K562 (cell line): ENCODE data around the gene BSCL2. TPM values are rescaled to one million over a fixed set of nuclear protein-coding genes. Genes with fewer than 3 reads are reported as not detected.

Source experiments
- ATAC-seq: fragments of 200-7000 bp; cut with Tn5 transposase; 3 replicates; pipeline ENCODE4 v1.9.1; 2020; ENCODE audit warnings: moderate library complexity
- Bru-seq: library from RNA; stranded (reverse); fragments of 400-500 nt; gene quantifications from one replicate; lab custom pipeline; 2021; lab: Mats Ljungman, UMichigan
- BruChase-seq, 2 experiments: library from RNA; stranded (reverse); fragments of 400-500 nt; gene quantifications; one replicate each; lab custom pipeline; 2021; lab: Mats Ljungman, UMichigan
- BruUV-seq: library from RNA; stranded (reverse); fragments of 400-500 nt; replicated peaks from 2 replicates; lab custom pipeline; 2021; lab: Mats Ljungman, UMichigan
- CTCF ChIA-PET: fragments of 300-600 bp; formaldehyde crosslinking; extraction: SDS; loops from one replicate; lab custom pipeline; 2021; ENCODE audit warnings: low intra/inter-chr PET ratio; lab: Yijun Ruan, JAX
- POLR2A ChIA-PET: fragments of 300-600, 350-650 bp; sonication (Branson Sonifier 250); formaldehyde crosslinking; extraction: SDS; loops from one replicate; lab custom pipeline; 2021; ENCODE audit warnings: antibody characterized with exemption, inconsistent platforms; lab: Yijun Ruan, JAX
- DNase-seq, 4 experiments: peaks; one replicate each; pipeline versions ENCODE4 v3.0.0 to v3.0.0-alpha.2; 2011 to 2018; ENCODE audit warnings: low spot score in 3 of 4, mixed read lengths in 3 of 4; ENCODE audit errors: extremely low read depth in 1 of 4
- FAIRE-seq: peaks from 2 replicates; lab custom pipeline; 2011; peaks lifted over from hg19 to GRCh38; lab: Jason Lieb, UNC
- H2AFZ ChIP-seq: 2 replicates; pipeline ENCODE4 v1.6.0; 2011; ENCODE audit warnings: low read depth, low read length, control low read depth, inconsistent platforms
- H3K27ac ChIP-seq: fragments of 200-600 bp; 3 replicates; pipeline ENCODE4 v1.8.0; 2011; ENCODE audit warnings: low read depth, mild to moderate bottlenecking, control low read depth, inconsistent platforms, low read length, moderate library complexity, mixed read lengths; ENCODE audit errors: extremely low read depth
- H3K27me3 ChIP-seq, 2 experiments: fragments of 300-600 bp in 1 of 2; 2 replicates in 1 of 2; 3 replicates in 1 of 2; pipeline versions ENCODE4 v1.6.0 to v1.8.0; 2011; ENCODE audit warnings: inconsistent platforms in 2 of 2, low read length in 2 of 2, mild to moderate bottlenecking in 1 of 2, mixed read lengths in 1 of 2, moderate library complexity in 1 of 2; ENCODE audit not compliant: control insufficient read depth in 2 of 2, insufficient read depth in 2 of 2
- H3K36me3 ChIP-seq: fragments of 300-600 bp; 3 replicates; pipeline ENCODE4 v1.8.0; 2011; ENCODE audit warnings: mild to moderate bottlenecking, low read length, inconsistent platforms; ENCODE audit not compliant: control insufficient read depth, insufficient read depth
- H3K4me1 ChIP-seq, 2 experiments: fragments of 200-600 bp in 1 of 2; replicated peaks in 1 of 2; 2 replicates in 1 of 2; 3 replicates in 1 of 2; pipeline versions ENCODE4 v1.5.1 to v1.8.0; 2011; ENCODE audit warnings: inconsistent platforms in 2 of 2, low read length in 2 of 2, mild to moderate bottlenecking in 1 of 2, mixed read lengths in 1 of 2, moderate library complexity in 1 of 2; ENCODE audit not compliant: control insufficient read depth in 2 of 2, insufficient read depth in 2 of 2
- H3K4me2 ChIP-seq: 2 replicates; pipeline ENCODE4 v1.6.1; 2011; ENCODE audit warnings: low read length, control low read depth, inconsistent platforms, mixed read lengths; ENCODE audit not compliant: insufficient read depth
- H3K4me3 ChIP-seq: fragments of 200-600 bp; sonication (generic), shearing (Covaris generic); 2 replicates; pipeline ENCODE4 v1.5.1; 2016; ENCODE audit warnings: control low read depth, inconsistent platforms
- H3K79me2 ChIP-seq: fragments of 200-600 bp; 3 replicates; pipeline ENCODE4 v1.8.0; 2011; ENCODE audit warnings: low read length, inconsistent platforms; ENCODE audit not compliant: control insufficient read depth, insufficient read depth
- H3K9ac ChIP-seq, 2 experiments: 2 replicates each; pipeline versions ENCODE4 v1.6.0 to v1.6.1; 2011; ENCODE audit warnings: low read depth in 2 of 2, low read length in 2 of 2, control low read depth in 1 of 2, inconsistent platforms in 1 of 2, mild to moderate bottlenecking in 1 of 2, mixed read lengths in 1 of 2; ENCODE audit not compliant: insufficient read depth in 1 of 2
- H3K9me1 ChIP-seq: one replicate; pipeline ENCODE4 v1.6.0; 2011; ENCODE audit warnings: inconsistent platforms, mild to moderate bottlenecking, low read length, moderate library complexity; ENCODE audit not compliant: control insufficient read depth, insufficient read depth
- H3K9me3 ChIP-seq: replicated peaks from 2 replicates; pipeline ENCODE4 v1.5.1; 2011; ENCODE audit warnings: low read depth, low read length, inconsistent platforms; ENCODE audit not compliant: control insufficient read depth, insufficient read depth
- H4K20me1 ChIP-seq: replicated peaks from 2 replicates; pipeline ENCODE4 v1.6.1; 2011; ENCODE audit warnings: low read length, inconsistent platforms, mixed read lengths; ENCODE audit not compliant: control insufficient read depth, insufficient read depth
- BCL6 ChIP-seq: fragments of 250-450 bp; sonication (Bioruptor Pico); IDR thresholded peaks from 2 replicates; pipeline ENCODE4 v1.4.0; 2020
- EZH2 ChIP-seq: IDR thresholded peaks from 2 replicates; pipeline ENCODE4 v1.6.1; 2012; ENCODE audit warnings: low read depth, mild to moderate bottlenecking, inconsistent platforms, low read length, borderline replicate concordance
- NCOA4 ChIP-seq: fragments of 450-650 bp; IDR thresholded peaks from 2 replicates; pipeline ENCODE4 v1.6.1; 2018; ENCODE audit warnings: mild to moderate bottlenecking; ENCODE audit not compliant: partially characterized antibody
- SAFB2 ChIP-seq: fragments of 200-400 bp; formaldehyde crosslinking; IDR thresholded peaks from 2 replicates; pipeline ENCODE4 v1.6.1; 2018; ENCODE audit warnings: borderline replicate concordance, low read length, low read depth, moderate library complexity; ENCODE audit not compliant: severe bottlenecking
- SLC30A9 ChIP-seq: fragments of 250-450 bp; sonication (Bioruptor Pico); IDR thresholded peaks from 2 replicates; pipeline ENCODE4 v1.8.0; 2022; ENCODE audit warnings: mild to moderate bottlenecking, moderate library complexity
- SRSF9 ChIP-seq: fragments of 200-400 bp; formaldehyde crosslinking; IDR thresholded peaks from 2 replicates; pipeline ENCODE4 v1.6.1; 2017; ENCODE audit warnings: low read depth, low read length, borderline replicate concordance
- ZBTB7A ChIP-seq: IDR thresholded peaks from 2 replicates; pipeline ENCODE4 v1.6.1; 2011; ENCODE audit warnings: low read depth, mild to moderate bottlenecking, low read length, moderate library complexity, borderline replicate concordance; ENCODE audit not compliant: control insufficient read depth
- ZFP30 ChIP-seq: fragments of 250-450 bp; sonication (Bioruptor Pico); IDR thresholded peaks from 2 replicates; pipeline ENCODE4 v1.8.0; 2022; ENCODE audit warnings: moderate library complexity, mild to moderate bottlenecking, inconsistent platforms, borderline replicate concordance
- ZNF764 ChIP-seq: fragments of 250-450 bp; sonication (Bioruptor Pico); IDR thresholded peaks from 2 replicates; pipeline ENCODE4 v1.4.0; 2020; ENCODE audit warnings: low read depth, mild to moderate bottlenecking, moderate library complexity
- WGBS: fragments of 100-300 bp; shearing (Covaris generic); methylation state at CpG from one replicate; pipeline ENCODE4 v1.1.6; 2016; ENCODE audit warnings: low coverage, mixed read lengths; ENCODE audit not compliant: insufficient coverage; ENCODE audit errors: missing lambda C conversion rate; 5-methylcytosine and 5-hydroxymethylcytosine counted together
- in situ Hi-C: fragments of 300-500 bp; cut with MboI; formaldehyde crosslinking; loops from 4 replicates; pipeline ENCODE4 v1.15.0; 2018; ENCODE audit warnings: inconsistent platforms, mixed read lengths
- intact Hi-C: fragments of 100-400 bp; cut with micrococcal nuclease; formaldehyde crosslinking; loops from 2 replicates; pipeline ENCODE4 v1.14.2; 2022
- long read RNA-seq, 3 experiments: library from polyadenylated mRNA in 2 of 3; library from RNA in 1 of 3; unstranded in 2 of 3; stranded (forward) in 1 of 3; transcript quantifications; one replicate each; pipeline ENCODE4 v2.0.0, GENCODE V29; 2019 to 2022
- polyA minus RNA-seq, 3 experiments: library from RNA; depleted of rRNA, polyadenylated mRNA; stranded (reverse); fragments of >200 nt; gene quantifications; 2 replicates each; pipeline ENCODE4 v1.2.3, GENCODE V29; 2011
- polyA plus RNA-seq, 8 experiments: library from polyadenylated mRNA; depleted of rRNA in 4 of 8; stranded (reverse) in 5 of 8; unstranded in 3 of 8; fragments of >200 nt; fragmentation: Nextera tagmentation in 2 of 8; fragmentation: Illumina TruSeq in 1 of 8; extraction: Ambion mirVana in 2 of 8; extraction: Trizol in 1 of 8; gene quantifications; 2 replicates each; pipeline versions ENCODE4 v1.2.1 to v1.2.3, GENCODE V29; 2011 to 2014; ENCODE audit warnings: inconsistent platforms in 1 of 8, missing spikeins in 1 of 8
- total RNA-seq, 7 experiments: library from RNA; depleted of rRNA in 6 of 7; stranded (reverse); fragments of >200 nt in 6 of 7; fragmentation: Illumina TruSeq in 2 of 7; extraction: Trizol in 2 of 7; gene quantifications; 2 replicates each; pipeline versions ENCODE4 v1.2.1 to v1.2.3, GENCODE V29; 2011 to 2021; ENCODE audit warnings: low replicate concordance in 1 of 7
- TF ChIP-seq, protein P1 (sequence below): fragments of 200-800 bp; sonication (Bioruptor generic); IDR thresholded peaks from 2 replicates; pipeline ENCODE4 v1.6.1; 2016; ENCODE audit warnings: missing genetic modification characterization, missing compliant biosample characterization

BSCL2 gene
- 102 and 143 TPM in 2 replicates for total RNA-seq (2011; cell fraction: chromatin; rRNA removed; ENCODE audit: low replicate concordance)
- 134 and 149 TPM in 2 replicates for total RNA-seq (2011; cell fraction: nucleolus; rRNA removed)
- 116 and 122 TPM in 2 replicates for total RNA-seq (2011; cell fraction: nucleoplasm; rRNA removed)
- 35.6 and 43.5 TPM in 2 replicates for total RNA-seq (2014; rRNA removed)
- total RNA-seq (2014; rRNA removed; fragmentation: Illumina TruSeq; extraction: Trizol): 19.8 and 25.8 TPM in 2 replicates
- 33.1 and 35.2 TPM in 2 replicates for total RNA-seq (2015; rRNA removed; fragmentation: Illumina TruSeq; extraction: Trizol)
- 37.0 and 44.5 TPM in 2 replicates for total RNA-seq (2021)
- polyA plus RNA-seq (2011; rRNA removed): 47.7 and 53.1 TPM in 2 replicates
- polyA plus RNA-seq (2011; cell fraction: cytosol; rRNA removed): 94.8 and 124 TPM in 2 replicates
- polyA plus RNA-seq (2011; cell fraction: nucleus; rRNA removed): 124 and 160 TPM in 2 replicates
- 35.6 and 40.3 TPM in 2 replicates for polyA plus RNA-seq (2012)
- polyA plus RNA-seq (2014; fragmentation: Illumina TruSeq; extraction: Trizol): 30.6 and 36.6 TPM in 2 replicates
- polyA plus RNA-seq (2014; fragmentation: Nextera tagmentation; extraction: Ambion mirVana): 10 to 100 TPM; 18.9 to 30.1 TPM
- 46.2 and 51.7 TPM in 2 replicates for polyA plus RNA-seq (2014; rRNA removed)
- polyA minus RNA-seq (2011; rRNA and poly(A)+ RNA removed): 38.4 and 44.7 TPM in 2 replicates
- polyA minus RNA-seq (2011; cell fraction: cytosol; rRNA and poly(A)+ RNA removed): 19.9 and 21.2 TPM in 2 replicates
- polyA minus RNA-seq (2011; cell fraction: nucleus; rRNA and poly(A)+ RNA removed): 38.1 and 40.0 TPM in 2 replicates
- Bru-seq, nascent RNA: percentile 78 among the genes with signal in this experiment
- BruChase-seq, experiment 1, labeled RNA remaining after a 2-hour chase: percentile 76 among the genes with signal in this experiment
- percentile 83 among the genes with signal in this experiment for BruChase-seq, experiment 2, labeled RNA remaining after a 6-hour chase
- long read RNA-seq, experiment 1, transcript BSCL2-210 (11 exons, 1,440 nt): minor isoform, 5 of 86 reads
- long read RNA-seq, experiment 1, transcript BSCL2-207 (11 exons, 1,516 nt): major isoform, 37 of 86 reads
- long read RNA-seq, experiment 1, partial matches to known transcripts: 15 of 86 reads
- long read RNA-seq, experiment 1, other reads (novel, unspliced or antisense): 22 of 86 reads
- long read RNA-seq, experiment 2, transcript BSCL2-207 (11 exons, 1,516 nt): major isoform, 26 of 51 reads
- long read RNA-seq, experiment 2, transcript BSCL2-210 (11 exons, 1,440 nt): minor isoform, 7 of 51 reads
- long read RNA-seq, experiment 2, partial matches to known transcripts: 3 of 51 reads
- long read RNA-seq, experiment 2, other reads (novel, unspliced or antisense): 9 of 51 reads
- long read RNA-seq, experiment 3, transcript BSCL2-207 (11 exons, 1,516 nt): major isoform, 33 of 50 reads
- long read RNA-seq, experiment 3, partial matches to known transcripts: 0 of 50 reads
- long read RNA-seq, experiment 3, other reads (novel, unspliced or antisense): 10 of 50 reads

DNA sequence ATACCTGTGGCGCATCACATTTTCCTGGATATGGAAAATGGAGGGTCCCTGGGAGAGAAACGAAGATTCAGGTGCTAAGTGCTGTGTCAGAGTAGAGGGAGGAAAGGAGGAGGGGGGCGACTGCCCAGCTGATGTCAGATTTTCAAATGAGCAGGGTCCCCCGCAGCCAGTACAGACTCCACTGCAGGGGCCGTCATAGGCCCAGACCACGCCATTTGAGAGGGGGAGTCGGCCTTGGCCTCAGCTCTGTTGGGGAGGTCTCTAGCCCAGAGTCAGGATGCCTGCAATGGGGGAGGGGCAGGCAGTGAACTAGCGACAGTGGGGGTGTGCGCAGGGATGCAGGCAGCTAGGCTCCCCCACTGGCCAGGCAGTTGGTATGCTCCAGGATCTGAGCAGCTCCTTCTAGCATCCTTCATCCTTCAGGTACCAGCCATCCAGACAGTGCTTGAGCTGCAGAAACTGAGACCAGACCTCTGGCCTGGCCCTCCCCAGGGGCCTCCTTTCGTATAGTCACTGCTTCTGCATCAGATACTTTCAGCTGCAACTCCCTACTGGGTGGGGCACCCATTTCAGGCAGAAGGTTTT is at the start of gene BSCL2, which contains the start of gene GNG3:
Gene BSCL2, minus strand, starts transcription at position 148 of the 585 bp plus-strand sequence. CDS start 229 bp downstream, outside the sequence.
Gene GNG3, plus strand, starts transcription at position 400 of the 585 bp plus-strand sequence. CDS start 620 bp downstream, outside the sequence.
- POLR2A ChIA-PET: interaction anchor here (0.9 to 4.1 kb wide), 14 partner anchors 10 to 148 kb away, joined by 3 to 31 read pairs (median 6); partner anchors contain the start of genes C11orf98, CSKMT, HNRNPUL2 and TTC9C
- H2AFZ ChIP-seq: peak within 1 kb of the TSS; percentile 23
- peak within 1 kb of the TSS; percentile 72 for H3K4me3 ChIP-seq
- WGBS: 50% methylated on average over 10 of the region's 10 CpGs
- CTCF ChIA-PET: no interaction called here
- peak within 1 kb of the TSS; percentile 78 for H3K4me2 ChIP-seq
- H3K9me3 ChIP-seq: no peaks in the 10 kb centered on the region
- H3K36me3 ChIP-seq: peaks cover 68% of the 10 kb centered on the region
- ATAC-seq (peak; percentile 53), FAIRE-seq (peak; percentile 78), DNase-seq (peak; percentile 67 to 77 (median 70))
- peaks cover 14% of the 10 kb centered on the region for H3K79me2 ChIP-seq
- in situ Hi-C loops (no loop called here), intact Hi-C loops (loop anchor here (2.0 to 5.0 kb wide), 2 partner anchors 19 to 310 kb away; partner anchors contain the start of gene HNRNPUL2)
- no peaks in the 10 kb centered on the region for H3K27me3 ChIP-seq
- peaks cover 3% of the 10 kb centered on the region; the same call in 1 of the 2 replicates for H4K20me1 ChIP-seq
- no TSS peak for BruUV-seq
- peaks cover 2% of the 10 kb centered on the region for H3K9me1 ChIP-seq
- peak within 1 kb of the TSS; percentile 7 to 89; a peak in 2 of 4 replicates for H3K9ac ChIP-seq
- peak within 1 kb of the TSS; percentile 57 for H3K27ac ChIP-seq
- H3K4me1 ChIP-seq: peaks cover 29 to 42% of the 10 kb centered on the region in 2 experiments
- TF ChIP-seq EZH2 (no peak), ZNF764 (CRISPR knock-in tag) (no peak), SRSF9 (no peak), ZFP30 (CRISPR knock-in tag) (no peak), ZBTB7A (no peak), SLC30A9 (CRISPR knock-in tag) (no peak), SAFB2 (no peak), NCOA4 (no peak), BCL6 (CRISPR knock-in tag) (no peak)
- TF ChIP-seq, protein P1, sequence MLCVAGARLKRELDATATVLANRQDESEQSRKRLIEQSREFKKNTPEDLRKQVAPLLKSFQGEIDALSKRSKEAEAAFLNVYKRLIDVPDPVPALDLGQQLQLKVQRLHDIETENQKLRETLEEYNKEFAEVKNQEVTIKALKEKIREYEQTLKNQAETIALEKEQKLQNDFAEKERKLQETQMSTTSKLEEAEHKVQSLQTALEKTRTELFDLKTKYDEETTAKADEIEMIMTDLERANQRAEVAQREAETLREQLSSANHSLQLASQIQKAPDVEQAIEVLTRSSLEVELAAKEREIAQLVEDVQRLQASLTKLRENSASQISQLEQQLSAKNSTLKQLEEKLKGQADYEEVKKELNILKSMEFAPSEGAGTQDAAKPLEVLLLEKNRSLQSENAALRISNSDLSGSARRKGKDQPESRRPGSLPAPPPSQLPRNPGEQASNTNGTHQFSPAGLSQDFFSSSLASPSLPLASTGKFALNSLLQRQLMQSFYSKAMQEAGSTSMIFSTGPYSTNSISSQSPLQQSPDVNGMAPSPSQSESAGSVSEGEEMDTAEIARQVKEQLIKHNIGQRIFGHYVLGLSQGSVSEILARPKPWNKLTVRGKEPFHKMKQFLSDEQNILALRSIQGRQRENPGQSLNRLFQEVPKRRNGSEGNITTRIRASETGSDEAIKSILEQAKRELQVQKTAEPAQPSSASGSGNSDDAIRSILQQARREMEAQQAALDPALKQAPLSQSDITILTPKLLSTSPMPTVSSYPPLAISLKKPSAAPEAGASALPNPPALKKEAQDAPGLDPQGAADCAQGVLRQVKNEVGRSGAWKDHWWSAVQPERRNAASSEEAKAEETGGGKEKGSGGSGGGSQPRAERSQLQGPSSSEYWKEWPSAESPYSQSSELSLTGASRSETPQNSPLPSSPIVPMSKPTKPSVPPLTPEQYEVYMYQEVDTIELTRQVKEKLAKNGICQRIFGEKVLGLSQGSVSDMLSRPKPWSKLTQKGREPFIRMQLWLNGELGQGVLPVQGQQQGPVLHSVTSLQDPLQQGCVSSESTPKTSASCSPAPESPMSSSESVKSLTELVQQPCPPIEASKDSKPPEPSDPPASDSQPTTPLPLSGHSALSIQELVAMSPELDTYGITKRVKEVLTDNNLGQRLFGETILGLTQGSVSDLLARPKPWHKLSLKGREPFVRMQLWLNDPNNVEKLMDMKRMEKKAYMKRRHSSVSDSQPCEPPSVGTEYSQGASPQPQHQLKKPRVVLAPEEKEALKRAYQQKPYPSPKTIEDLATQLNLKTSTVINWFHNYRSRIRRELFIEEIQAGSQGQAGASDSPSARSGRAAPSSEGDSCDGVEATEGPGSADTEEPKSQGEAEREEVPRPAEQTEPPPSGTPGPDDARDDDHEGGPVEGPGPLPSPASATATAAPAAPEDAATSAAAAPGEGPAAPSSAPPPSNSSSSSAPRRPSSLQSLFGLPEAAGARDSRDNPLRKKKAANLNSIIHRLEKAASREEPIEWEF (CRISPR knock-in tag): no peak
